HG02571 (cell line): Measurements from ENCODE around the gene CMIP.
"Not testable (repeated sequence)": the region's sequence is repeated elsewhere in the genome, so short reads cannot be mapped to it uniquely, and the experiment has no call there.

Experiments used
- ATAC-seq: cut with Tn5 transposase; IDR thresholded peaks from one replicate; pipeline ENCODE4 v1.9.1; 2021; ENCODE audit warnings: mild to moderate bottlenecking, moderate library complexity; ENCODE audit not compliant: unreplicated experiment

The CMIP gene

DNA sequence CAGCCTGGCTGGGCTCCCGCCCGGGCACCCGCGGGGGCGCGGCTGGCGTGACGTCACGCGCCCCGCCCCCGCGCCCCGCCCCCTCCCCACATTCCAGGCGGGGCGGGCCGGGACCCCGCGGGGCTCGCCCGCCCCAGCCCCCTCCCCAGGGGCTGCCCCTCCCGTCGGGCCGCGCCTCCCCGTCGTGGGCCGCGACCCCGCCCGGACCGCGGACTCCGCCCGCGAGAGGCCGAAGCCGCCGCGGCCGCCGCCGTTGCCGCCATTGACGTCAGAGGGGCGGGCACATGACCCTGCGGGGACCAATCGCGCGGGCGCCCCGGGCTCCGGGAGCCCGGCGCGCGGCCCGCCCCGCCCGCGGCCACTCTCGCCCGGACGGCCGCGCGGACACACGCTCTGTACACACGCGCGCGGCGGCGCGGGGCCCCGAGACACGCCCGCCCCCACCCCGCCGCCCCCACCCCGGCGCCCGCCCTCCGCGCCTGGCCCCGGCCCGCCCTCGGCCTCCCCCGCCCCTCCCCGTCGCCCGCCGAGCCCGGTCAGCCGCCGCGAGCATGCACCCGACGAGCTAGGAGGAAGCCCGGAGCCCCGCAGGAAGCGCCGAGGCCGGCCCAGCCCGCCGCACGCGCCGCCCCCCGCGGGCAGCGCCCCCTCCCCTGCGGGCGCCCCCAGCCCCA, at the start of gene CMIP:
TSS of gene CMIP (plus strand) at position 361 of the 674 bp plus-strand sequence.
- peak; percentile 65 for ATAC-seq

- no peak for ATAC-seq
Measured at GRCh38 chr16:81394966-81395655, 49.5 kb upstream of the CMIP start.

GRCh38 chr16:81397058-81397878, 47.3 kb upstream of the CMIP start:
- no peak for ATAC-seq

DNA sequence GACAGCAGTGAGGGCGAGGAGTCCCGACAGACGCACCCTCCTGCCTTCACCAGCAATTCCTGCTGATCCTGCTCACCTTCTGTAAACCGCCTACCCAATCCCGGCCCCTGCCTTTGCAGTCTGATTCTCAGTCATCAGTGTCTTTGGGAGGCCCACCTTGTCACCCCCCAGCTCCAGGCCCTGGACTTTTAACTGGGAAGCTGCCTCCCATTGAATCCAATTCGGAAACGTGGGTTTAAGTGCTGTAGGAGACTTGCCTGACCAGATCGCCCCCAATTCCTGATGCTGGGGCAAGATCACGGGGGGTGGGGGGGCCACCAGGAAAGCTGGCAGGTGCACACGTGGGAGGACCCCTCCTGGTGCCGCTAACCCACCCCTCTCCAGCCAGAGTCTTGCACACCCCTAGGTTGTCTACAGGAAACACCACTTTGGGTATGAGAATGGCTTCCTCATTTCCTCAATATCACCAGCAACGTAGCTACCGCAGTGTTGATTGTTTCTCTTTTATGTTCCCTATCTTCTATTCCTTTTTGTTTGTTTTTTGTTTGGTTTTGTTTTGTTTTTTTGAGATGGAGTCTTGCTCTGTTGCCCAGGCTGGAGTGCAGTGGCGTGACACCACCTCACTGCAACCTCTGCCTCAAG, 46.6 kb upstream of the CMIP start:
- no peak for ATAC-seq

GRCh38 chr16:81399909-81400308, 44.7 kb upstream of the CMIP start:
- no peak for ATAC-seq

- ATAC-seq: no peak
Measured at GRCh38 chr16:81401035-81401950, 43.3 kb upstream of the CMIP start.

- ATAC-seq: no peak
Measured at GRCh38 chr16:81403208-81403600, 41.4 kb upstream of the CMIP start.

DNA sequence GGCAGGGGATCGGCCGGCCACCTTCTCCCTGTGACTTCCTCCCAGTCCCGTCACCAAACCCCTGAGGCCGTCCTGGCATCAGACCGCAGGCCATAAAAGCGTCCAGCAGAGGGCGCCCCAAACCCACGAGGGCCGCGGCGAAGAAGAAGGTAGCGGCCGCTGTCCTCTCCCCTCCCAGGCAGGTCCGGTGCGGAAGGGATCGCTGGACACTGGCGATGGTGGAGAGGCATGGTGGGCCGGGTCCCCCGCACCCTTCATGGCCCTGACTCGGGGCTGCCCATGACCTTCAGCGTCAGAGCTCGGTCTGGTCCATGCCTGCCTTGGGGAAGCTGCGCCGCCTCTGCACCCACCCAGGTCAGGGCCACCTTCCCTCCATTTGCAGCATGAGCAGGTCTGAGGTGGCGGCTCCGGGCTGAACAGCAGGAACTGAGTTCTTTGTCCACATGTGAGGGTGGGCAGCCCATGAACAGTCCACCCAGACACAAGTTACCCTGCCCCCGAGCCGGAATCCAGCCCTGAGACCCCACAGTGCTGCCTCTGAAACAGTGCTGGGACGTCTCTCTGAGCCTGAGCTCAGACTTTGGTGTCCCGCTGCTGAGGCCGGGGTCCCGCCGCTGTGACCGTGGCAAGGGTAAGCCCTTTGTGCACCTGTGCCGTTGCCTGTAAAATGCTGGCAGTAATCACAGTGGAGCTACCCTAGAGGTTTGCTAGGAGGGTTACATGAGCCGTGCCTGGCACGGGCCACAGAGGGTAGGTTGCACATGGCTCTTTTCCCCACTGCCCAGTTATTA, 40.8 kb upstream of the CMIP start:
- ATAC-seq: peak; percentile 74

DNA sequence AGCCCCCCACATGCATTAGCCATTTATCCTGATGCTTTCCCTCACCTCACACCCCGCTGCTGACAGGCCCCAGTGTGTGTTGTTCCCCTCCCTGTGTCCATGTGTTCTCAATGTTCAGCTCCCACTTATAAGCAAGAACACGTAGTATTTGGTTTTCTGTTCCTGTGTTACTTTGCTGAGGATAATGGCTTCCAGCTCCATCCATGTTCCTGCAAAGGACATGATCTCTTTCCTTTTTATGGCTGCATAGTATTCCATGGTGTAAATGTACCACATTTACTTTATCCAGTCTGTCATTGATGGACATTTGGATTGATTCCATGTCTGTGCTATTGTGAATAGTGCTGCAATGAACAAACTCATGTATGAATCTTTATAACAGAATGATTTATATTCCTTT, 39.6 kb upstream of the CMIP start:
- ATAC-seq: not testable (repeated sequence)

DNA sequence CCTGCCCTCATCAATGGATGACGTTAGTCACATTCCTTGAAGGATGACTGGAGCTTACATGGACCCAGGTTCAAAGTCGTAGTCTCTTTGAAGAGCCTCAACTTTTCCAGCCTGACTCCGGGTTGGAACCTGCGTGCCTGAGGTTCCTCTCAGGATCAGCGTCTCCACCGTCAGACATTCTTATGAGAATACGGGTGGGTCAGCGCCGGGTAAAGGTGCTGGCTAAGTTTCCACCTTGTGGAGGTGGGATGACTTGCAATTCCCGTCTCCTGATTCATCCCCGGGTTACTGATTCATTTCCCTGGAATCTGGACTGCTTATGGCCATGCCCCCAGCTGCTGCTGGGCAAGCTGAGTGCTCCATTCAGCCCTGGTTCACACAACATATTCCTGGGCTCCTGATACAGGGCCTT, 38.9 kb upstream of the CMIP start:
- no peak for ATAC-seq

DNA sequence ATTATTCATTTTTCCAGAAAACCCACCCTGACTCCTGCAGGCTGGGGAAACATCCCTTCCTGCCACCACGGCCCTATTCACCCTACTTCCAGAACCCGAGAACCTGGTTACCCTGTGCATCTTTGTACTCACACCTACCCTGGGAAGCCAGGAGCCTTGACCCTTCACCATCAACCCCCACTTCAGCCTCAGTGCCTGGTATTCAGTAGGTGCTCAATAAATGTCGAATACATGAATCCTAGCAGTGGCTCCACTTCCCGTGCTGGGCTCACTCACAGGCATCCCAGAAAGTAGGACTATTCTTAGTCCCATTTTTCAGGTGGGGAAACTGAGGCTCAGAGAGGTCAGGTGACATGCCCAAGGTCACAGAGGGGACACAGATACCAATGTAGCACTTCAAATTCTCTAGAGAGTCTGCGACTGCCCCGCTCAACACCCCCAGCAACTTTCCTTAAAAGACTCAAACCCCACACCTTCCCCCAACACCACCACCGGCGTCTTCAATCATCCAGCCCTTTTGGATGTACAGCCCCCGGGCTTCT, 36.1 kb upstream of the CMIP start:
- no peak for ATAC-seq

- ATAC-seq: no peak
Measured at GRCh38 chr16:81409016-81409556, 35.5 kb upstream of the CMIP start.

DNA sequence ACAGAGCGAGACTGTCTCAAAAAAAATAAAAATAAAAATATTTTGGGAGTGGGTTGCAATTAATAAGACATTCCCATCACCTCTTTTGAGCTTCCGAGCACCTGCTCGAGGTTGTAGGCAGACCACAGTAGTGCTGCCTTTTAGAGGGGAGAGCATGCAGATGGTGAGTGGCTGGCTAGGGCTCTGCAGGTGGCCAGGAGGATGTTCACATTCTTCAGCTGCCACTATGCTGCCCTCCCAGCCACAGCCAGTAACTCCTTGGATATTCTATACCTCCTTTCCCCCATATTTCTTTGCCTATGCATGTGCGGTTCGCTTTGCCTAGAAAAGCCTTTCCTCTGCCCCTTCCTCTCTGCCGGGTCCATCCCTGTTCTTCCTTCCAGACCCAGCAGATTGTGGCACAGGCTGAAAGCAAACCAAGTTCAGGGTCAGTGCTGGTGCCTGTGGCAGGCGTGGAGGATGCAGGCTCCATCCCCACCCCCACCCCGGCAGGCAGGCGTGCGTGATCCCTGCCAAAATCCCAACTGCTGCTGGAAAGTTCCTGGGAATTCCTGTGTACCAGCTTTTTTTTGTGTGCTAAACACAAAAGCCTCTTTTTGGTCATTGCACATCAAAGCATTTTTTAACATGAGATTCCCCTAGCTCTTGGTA, 33.8 kb upstream of the CMIP start:
- ATAC-seq: no peak

DNA sequence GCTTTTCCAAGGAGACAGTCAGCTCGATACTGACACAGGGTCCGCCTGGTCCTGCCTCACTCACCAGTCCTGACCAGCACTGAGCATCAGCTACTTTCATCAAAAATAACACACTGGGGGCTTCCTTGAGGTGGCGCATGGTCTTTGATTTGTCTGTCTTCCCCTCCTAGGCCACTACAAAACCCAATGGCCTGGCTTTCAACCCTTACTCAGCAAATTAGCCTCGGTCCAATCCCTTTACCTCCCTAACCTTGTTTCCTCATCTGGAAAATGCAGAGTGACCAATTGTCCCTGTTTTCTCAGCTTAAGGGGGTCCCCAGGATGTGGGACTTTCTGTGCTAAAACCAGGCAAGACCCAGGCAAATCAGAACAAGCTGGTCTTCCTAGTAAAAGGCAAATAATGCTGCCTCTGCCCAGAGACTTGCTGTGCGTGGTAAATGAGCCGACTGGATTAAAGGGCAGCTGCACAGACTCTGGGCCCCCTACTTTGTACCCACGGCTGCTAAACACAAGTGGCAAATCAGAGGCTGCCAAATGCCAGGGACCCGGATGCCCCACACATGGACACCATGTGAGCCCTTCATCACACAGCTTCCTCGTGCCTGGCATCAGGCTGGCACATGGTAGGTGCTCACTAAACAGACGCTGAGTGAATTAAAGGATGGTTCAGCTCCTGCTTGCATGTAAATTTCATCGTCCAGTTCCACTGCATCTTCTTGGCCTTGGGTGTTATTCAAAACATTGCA, 31.2 kb upstream of the CMIP start:
- ATAC-seq: no peak

DNA sequence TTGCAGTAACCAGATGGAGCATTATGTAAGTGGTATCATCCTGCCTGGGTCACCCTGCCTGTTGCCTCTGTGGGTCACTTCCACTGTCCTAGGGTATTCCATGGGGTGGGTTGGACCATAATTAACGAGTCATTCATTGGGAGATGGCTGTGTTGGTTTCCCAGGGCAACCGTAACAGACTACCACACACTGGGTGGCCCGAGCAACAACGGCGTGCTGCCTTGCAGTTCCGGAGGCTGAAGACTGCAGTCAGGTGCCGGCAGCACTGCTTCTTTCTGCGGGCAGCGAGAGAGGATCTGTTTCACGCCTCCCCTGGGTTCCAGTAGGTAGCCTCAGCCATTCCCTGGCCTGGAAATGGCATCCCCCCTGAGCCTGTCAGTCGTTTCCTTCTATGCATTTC, 28.9 kb upstream of the CMIP start:
- no peak for ATAC-seq

DNA sequence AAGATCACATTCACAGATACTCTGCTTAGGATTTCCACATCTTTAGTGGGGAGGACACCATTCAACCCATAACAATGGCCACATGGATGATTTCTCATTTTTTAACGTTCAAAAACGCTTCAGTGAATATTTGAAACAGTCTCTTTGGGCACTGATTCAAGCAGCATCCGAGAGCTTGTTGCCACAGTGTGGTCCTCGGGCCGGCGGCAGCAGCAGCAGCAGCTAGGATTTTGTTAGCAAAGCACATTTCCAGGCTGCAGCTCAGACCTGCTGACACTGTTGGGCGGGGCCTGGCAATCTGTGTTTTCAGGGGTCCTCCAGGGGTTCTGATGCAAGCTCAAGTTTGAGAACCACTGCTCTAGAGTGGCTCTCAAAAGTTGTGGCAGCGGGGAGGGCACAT, 27.9 kb upstream of the CMIP start:
- no peak for ATAC-seq

GRCh38 chr16:81417210-81417609, 27.4 kb upstream of the CMIP start:
- no peak for ATAC-seq

- no peak for ATAC-seq
Measured at GRCh38 chr16:81419806-81420205, 24.8 kb upstream of the CMIP start.
